Esophagus squamous epithelium (tissue), 5 donors: ENCODE results near the gene PMEPA1. TPM values are rescaled to one million over a fixed set of nuclear protein-coding genes. Genes with fewer than 3 reads are reported as not detected.

Source experiments
- DNase-seq: peaks from one replicate; lab custom pipeline; 2025; lab: John Stamatoyannopoulos, UW
- H3K27ac ChIP-seq, 4 donors: fragments of 200-600 bp; sonication (generic); one replicate each; pipeline ENCODE4 v1.5.1; 2016 to 2019; ENCODE audit warnings: mild to moderate bottlenecking in 1 of 4
- H3K27me3 ChIP-seq, 4 donors: fragments of 200-600 bp; sonication (generic); 1 replicate in 3 of 4; 2 replicates in 1 of 4; pipeline versions ENCODE4 v1.5.1 to v1.6.0; 2017 to 2021; ENCODE audit warnings: antibody characterized with exemption in 1 of 4
- H3K36me3 ChIP-seq, 3 donors: fragments of 200-600 bp; sonication (generic); one replicate each; pipeline ENCODE4 v1.5.1; 2016 to 2019
- H3K4me1 ChIP-seq, 3 donors: fragments of 200-600 bp; sonication (generic); one replicate each; pipeline ENCODE4 v1.5.1; 2017 to 2019
- H3K4me3 ChIP-seq, 4 donors: fragments of 200-600 bp; sonication (generic); 1 replicate in 3 of 4; 2 replicates in 1 of 4; pipeline ENCODE4 v1.5.1; 2016 to 2019; ENCODE audit warnings: mild to moderate bottlenecking in 2 of 4, moderate library complexity in 1 of 4
- H3K9me3 ChIP-seq, 3 donors: fragments of 200-600 bp; sonication (generic); one replicate each; pipeline ENCODE4 v1.5.1; 2016 to 2019
- CTCF ChIP-seq, 6 experiments: fragments of 450-650 bp in 4 of 6; fragments of 200-600 bp in 2 of 6; sonication (generic) in 2 of 6; IDR thresholded peaks; one replicate each; pipeline ENCODE4 v1.5.1; 2016 to 2019; ENCODE audit warnings: antibody characterized with exemption in 6 of 6, mild to moderate bottlenecking in 4 of 6, moderate library complexity in 4 of 6
- POLR2A ChIP-seq, 4 donors: fragments of 450-650 bp; IDR thresholded peaks; one replicate each; pipeline ENCODE4 v1.6.1; 2017; ENCODE audit warnings: antibody characterized with exemption in 4 of 4, mild to moderate bottlenecking in 4 of 4, moderate library complexity in 3 of 4
- WGBS, 2 donors: methylation state at CpG; one replicate each; pipeline ENCODE4 v1.1.5; 2018; 5-methylcytosine and 5-hydroxymethylcytosine counted together
- intact Hi-C: fragments of 100-400 bp; cut with DNase I; formaldehyde crosslinking; loops from one replicate; pipeline ENCODE4 v1.15.0; 2022
- total RNA-seq, 4 donors: library from RNA; depleted of rRNA; stranded (reverse); fragments of >200 nt; gene quantifications; one replicate each; pipeline ENCODE4 v1.1.0, GENCODE V29; 2016
- donor health status: DM: yes; HTN: yes; CAD: no.

The PMEPA1 gene
- total RNA-seq, 4 donors from 2014 or later, result 0.95 to 4.6 (median 2.6) TPM

- Histone ChIP-seq H3K4me3 (no peak overlapping the region), H3K4me1 (peaks cover 6 to 46% (median 13%) of the 10 kb centered on the region in 3 donors), H3K9me3 (no peaks in the 10 kb centered on the region), H3K36me3 (no peaks in the 10 kb centered on the region), H3K27ac (no peak overlapping the region), H3K27me3 (no peaks in the 10 kb centered on the region)
- intact Hi-C loops, result no loop called here
- no peak for DNase-seq
- TF ChIP-seq CTCF (IDR thresholded peaks at IDR 0.05) (no peak), POLR2A (IDR thresholded peaks at IDR 0.05) (no peak)
- 49 to 64% methylated on average over 6 to 8 of the region's 12 CpGs for WGBS, 2 donors
Measured at GRCh38 chr20:57675773-57676172, 34.0 kb downstream of the PMEPA1 start.

GRCh38 chr20:57672953-57673575, 36.8 kb downstream of the PMEPA1 start:
- 79 to 85% methylated on average over 9 to 17 of the region's 17 CpGs for WGBS, 2 donors
- DNase-seq, result no peak

GRCh38 chr20:57672164-57672563, 37.7 kb downstream of the PMEPA1 start:
- DNase-seq, result no peak
- Histone ChIP-seq H3K36me3 (no peaks in the 10 kb centered on the region), H3K4me3 (peak overlapping the region in 1 of 4 donors; percentile 34), H3K27ac (peak overlapping the region in 1 of 4 donors; percentile 5), H3K9me3 (no peaks in the 10 kb centered on the region), H3K4me1 (peaks cover 6 to 44% (median 13%) of the 10 kb centered on the region in 3 donors), H3K27me3 (no peaks in the 10 kb centered on the region)
- TF ChIP-seq POLR2A (IDR thresholded peaks at IDR 0.05), result no peak
- no peak for TF ChIP-seq CTCF (IDR thresholded peaks at IDR 0.05)
- intact Hi-C loops, result no loop called here
- 72 to 80% methylated on average over 16 to 21 of the region's 26 CpGs for WGBS, 2 donors

More at GRCh38 chr20:57672953-57673575, 36.8 kb downstream of the PMEPA1 start:
- Histone ChIP-seq H3K27me3 (no peaks in the 10 kb centered on the region), H3K36me3 (no peaks in the 10 kb centered on the region), H3K27ac (no peak overlapping the region), H3K4me1 (peaks cover 6 to 44% (median 13%) of the 10 kb centered on the region in 3 donors), H3K9me3 (no peaks in the 10 kb centered on the region), H3K4me3 (no peak overlapping the region)
- no peak for TF ChIP-seq CTCF (IDR thresholded peaks at IDR 0.05)
- no peak for TF ChIP-seq POLR2A (IDR thresholded peaks at IDR 0.05)
- intact Hi-C loops, result no loop called here

- Histone ChIP-seq H3K4me3 (no peak overlapping the region), H3K36me3 (no peaks in the 10 kb centered on the region), H3K27me3 (no peaks in the 10 kb centered on the region), H3K9me3 (no peaks in the 10 kb centered on the region), H3K4me1 (peaks cover 6 to 43% (median 13%) of the 10 kb centered on the region in 3 donors), H3K27ac (no peak overlapping the region)
- TF ChIP-seq POLR2A (IDR thresholded peaks at IDR 0.05) (no peak), CTCF (IDR thresholded peaks at IDR 0.05) (no peak)
- no peak for DNase-seq
- WGBS, 2 donors, result 57 to 80% methylated on average over 2 to 4 of the region's 4 CpGs
- intact Hi-C loops, result no loop called here
Measured at GRCh38 chr20:57671662-57672061, 38.2 kb downstream of the PMEPA1 start.

GRCh38 chr20:57671072-57671391, 38.8 kb downstream of the PMEPA1 start:
- Histone ChIP-seq H3K4me1 (peaks cover 6 to 37% (median 13%) of the 10 kb centered on the region in 3 donors), H3K27me3 (no peaks in the 10 kb centered on the region), H3K27ac (no peak overlapping the region), H3K9me3 (no peaks in the 10 kb centered on the region), H3K4me3 (no peak overlapping the region), H3K36me3 (no peaks in the 10 kb centered on the region)
- WGBS, 2 donors, result 89 to 91% methylated on average over 10 of the region's 10 CpGs
- TF ChIP-seq POLR2A (IDR thresholded peaks at IDR 0.05) (no peak), CTCF (IDR thresholded peaks at IDR 0.05) (no peak)
- no peak for DNase-seq
- intact Hi-C loops, result no loop called here
